ENCODE measurements around the gene CADM1. TPM values are rescaled to one million over a fixed set of nuclear protein-coding genes. Genes with fewer than 3 reads are reported as not detected.
A peak's percentile ranks its signal among the peaks of the same experiment; 100 is the strongest.

The CADM1 gene
- total and polyA plus RNA-seq, 2 donors (not counting 1 experiment from before 2014, with no cell fraction given), result 15.4 to 86.0 TPM

- H2AFZ ChIP-seq (ENCODE audit: low read length), result no peak overlapping the region
- H3K9ac ChIP-seq (ENCODE audit: insufficient read depth, low read length), result no peak overlapping the region
Observed at GRCh38 chr11:115506954-115507675, 2.9 kb upstream of the CADM1 start.

GRCh38 chr11:115505175-115505574 is 960 bp upstream of the CADM1 start:
- TF ChIP-seq CTCF (conservative IDR thresholded peaks at IDR 0.05 in 1 of 2, IDR thresholded peaks at IDR 0.05 in 1 of 2; ENCODE audit: low read depth in 1 of 2, low read length in 2 of 2), result no peak
- TF ChIP-seq EZH2 (IDR thresholded peaks at IDR 0.05; ENCODE audit: low read length, missing control alignments), result peak; percentile 11
- H3K27ac ChIP-seq (ENCODE audit: insufficient read depth, low read length), result no peak overlapping the region
- peaks cover 2% of the 10 kb centered on the region for H3K27me3 ChIP-seq (ENCODE audit: control insufficient read depth, insufficient read depth, low read length)
- H3K4me1 ChIP-seq (ENCODE audit: control insufficient read depth, extremely low read depth, insufficient read depth, low read length), result no peaks in the 10 kb centered on the region
- H2AFZ ChIP-seq (ENCODE audit: low read length), result no peak overlapping the region
- peak overlapping the region; percentile 79 for H3K4me2 ChIP-seq (ENCODE audit: extremely low read depth, insufficient read depth, low read length)
- H3K9me3 ChIP-seq (ENCODE audit: control insufficient read depth, insufficient read depth, low read depth, low read length), result no peaks in the 10 kb centered on the region
- no peak overlapping the region for H3K9ac ChIP-seq (ENCODE audit: insufficient read depth, low read length)
- no peak for DNase-seq (ENCODE audit: low read depth in 2 of 2)
- H3K36me3 ChIP-seq (ENCODE audit: control insufficient read depth, insufficient read depth, low read length), result no peaks in the 10 kb centered on the region
- no peaks in the 10 kb centered on the region for H3K79me2 ChIP-seq (ENCODE audit: control insufficient read depth, insufficient read depth, low read length)
- peak overlapping the region in 2 of 4 experiments; percentile 81 to 83 for H3K4me3 ChIP-seq (replicated peaks in 1 of 4; ENCODE audit: control extremely low read depth in 1 of 4, insufficient read depth in 1 of 4, low read depth in 3 of 4, low read length in 4 of 4)
- H4K20me1 ChIP-seq (ENCODE audit: control insufficient read depth, extremely low read depth, insufficient read depth, low read length), result no peaks in the 10 kb centered on the region

More at GRCh38 chr11:115506954-115507675, 2.9 kb upstream of the CADM1 start:
- Histone ChIP-seq H3K27ac (ENCODE audit: insufficient read depth, low read length) (no peak overlapping the region), H3K4me2 (ENCODE audit: extremely low read depth, insufficient read depth, low read length) (no peak overlapping the region), H4K20me1 (ENCODE audit: control insufficient read depth, extremely low read depth, insufficient read depth, low read length) (no peaks in the 10 kb centered on the region), H3K27me3 (ENCODE audit: control insufficient read depth, insufficient read depth, low read length) (peaks cover 2% of the 10 kb centered on the region), H3K4me3 (replicated peaks in 1 of 4; ENCODE audit: control extremely low read depth in 1 of 4, insufficient read depth in 1 of 4, low read depth in 3 of 4, low read length in 4 of 4) (no peak overlapping the region), H3K79me2 (ENCODE audit: control insufficient read depth, insufficient read depth, low read length) (no peaks in the 10 kb centered on the region), H3K9me3 (ENCODE audit: control insufficient read depth, insufficient read depth, low read depth, low read length) (no peaks in the 10 kb centered on the region), H3K36me3 (ENCODE audit: control insufficient read depth, insufficient read depth, low read length) (no peaks in the 10 kb centered on the region), H3K4me1 (ENCODE audit: control insufficient read depth, extremely low read depth, insufficient read depth, low read length) (no peaks in the 10 kb centered on the region)
- TF ChIP-seq CTCF (conservative IDR thresholded peaks at IDR 0.05 in 1 of 2, IDR thresholded peaks at IDR 0.05 in 1 of 2; ENCODE audit: low read depth in 1 of 2, low read length in 2 of 2), result no peak
- TF ChIP-seq EZH2 (IDR thresholded peaks at IDR 0.05; ENCODE audit: low read length, missing control alignments), result no peak
- DNase-seq (ENCODE audit: low read depth in 2 of 2), result peak in 1 of 2 donors; percentile 11

GRCh38 chr11:115503886-115504275 is 334 bp downstream of the CADM1 start:
- Histone ChIP-seq H3K4me3 (replicated peaks in 1 of 4; ENCODE audit: control extremely low read depth in 1 of 4, insufficient read depth in 1 of 4, low read depth in 3 of 4, low read length in 4 of 4) (peak overlapping the region; percentile 64 to 81 (median 71)), H3K4me2 (ENCODE audit: extremely low read depth, insufficient read depth, low read length) (peak overlapping the region; percentile 79), H3K4me1 (ENCODE audit: control insufficient read depth, extremely low read depth, insufficient read depth, low read length) (no peaks in the 10 kb centered on the region), H3K9ac (ENCODE audit: insufficient read depth, low read length) (peak overlapping the region; percentile 5), H3K36me3 (ENCODE audit: control insufficient read depth, insufficient read depth, low read length) (no peaks in the 10 kb centered on the region), H3K27ac (ENCODE audit: insufficient read depth, low read length) (no peak overlapping the region), H3K9me3 (ENCODE audit: control insufficient read depth, insufficient read depth, low read depth, low read length) (no peaks in the 10 kb centered on the region), H3K27me3 (ENCODE audit: control insufficient read depth, insufficient read depth, low read length) (peaks cover 2% of the 10 kb centered on the region), H2AFZ (ENCODE audit: low read length) (peak overlapping the region; percentile 35), H3K79me2 (ENCODE audit: control insufficient read depth, insufficient read depth, low read length) (no peaks in the 10 kb centered on the region), H4K20me1 (ENCODE audit: control insufficient read depth, extremely low read depth, insufficient read depth, low read length) (no peaks in the 10 kb centered on the region)
- TF ChIP-seq EZH2 (IDR thresholded peaks at IDR 0.05; ENCODE audit: low read length, missing control alignments), result no peak
- TF ChIP-seq CTCF (conservative IDR thresholded peaks at IDR 0.05 in 1 of 2, IDR thresholded peaks at IDR 0.05 in 1 of 2; ENCODE audit: low read depth in 1 of 2, low read length in 2 of 2), result no peak
- no peak for DNase-seq (ENCODE audit: low read depth in 2 of 2)
